H9 (cell line): Measurements from ENCODE around the gene TYRO3. TPM values are rescaled to one million over a fixed set of nuclear protein-coding genes. Genes with fewer than 3 reads are reported as not detected.

Experiments
- DNase-seq: peaks from one replicate; pipeline ENCODE4 v3.0.0-alpha.2; 2017
- H2AFZ ChIP-seq: one replicate; pipeline ENCODE4 v1.6.1; 2013; ENCODE audit warnings: mild to moderate bottlenecking, low read length, control low read depth, moderate library complexity
- H2AK5ac ChIP-seq: 2 replicates; pipeline ENCODE4 v1.6.1; 2013; ENCODE audit warnings: low read length, control low read depth, mixed read lengths; ENCODE audit not compliant: insufficient read length
- H2BK120ac ChIP-seq: one replicate; pipeline ENCODE4 v1.6.1; 2013; ENCODE audit warnings: low read depth, mild to moderate bottlenecking, low read length, control low read depth, inconsistent platforms; ENCODE audit not compliant: poor library complexity, severe bottlenecking
- H2BK12ac ChIP-seq: 2 replicates; pipeline ENCODE4 v1.6.1; 2013; ENCODE audit warnings: low read length, control low read depth, mixed read lengths, low read depth; ENCODE audit not compliant: insufficient read length
- H2BK15ac ChIP-seq: 2 replicates; pipeline ENCODE4 v1.6.1; 2013; ENCODE audit warnings: low read depth, low read length, control low read depth
- H2BK20ac ChIP-seq: one replicate; pipeline ENCODE4 v1.6.1; 2013; ENCODE audit warnings: low read depth, mild to moderate bottlenecking, low read length, control low read depth, inconsistent platforms; ENCODE audit not compliant: poor library complexity, severe bottlenecking
- H2BK5ac ChIP-seq: 2 replicates; pipeline ENCODE4 v1.6.1; 2013; ENCODE audit warnings: low read length, control low read depth, mixed read lengths; ENCODE audit not compliant: insufficient read length
- H3K14ac ChIP-seq: 2 replicates; pipeline ENCODE4 v1.6.1; 2013; ENCODE audit warnings: low read length, control low read depth; ENCODE audit not compliant: insufficient read depth
- H3K18ac ChIP-seq: 2 replicates; pipeline ENCODE4 v1.6.1; 2013; ENCODE audit warnings: low read depth, mild to moderate bottlenecking, mixed read lengths, low read length, control low read depth; ENCODE audit not compliant: insufficient read length
- H3K23ac ChIP-seq: 2 replicates; pipeline ENCODE4 v1.6.1; 2013; ENCODE audit warnings: low read length, control low read depth, mixed read lengths, low read depth; ENCODE audit not compliant: insufficient read length
- H3K23me2 ChIP-seq: 2 replicates; pipeline ENCODE4 v1.6.1; 2013; ENCODE audit warnings: low read depth, mild to moderate bottlenecking, mixed read lengths, low read length, control low read depth; ENCODE audit not compliant: insufficient read length, poor library complexity, severe bottlenecking
- H3K27ac ChIP-seq: 2 replicates; pipeline ENCODE4 v1.5.1; 2013; ENCODE audit warnings: low read length, control low read depth, mixed read lengths, low read depth; ENCODE audit not compliant: insufficient read length
- H3K27me3 ChIP-seq: 2 replicates; pipeline ENCODE4 v1.6.1; 2013; ENCODE audit warnings: low read length, control low read depth, inconsistent platforms; ENCODE audit not compliant: insufficient read depth
- H3K4ac ChIP-seq: 2 replicates; pipeline ENCODE4 v1.6.1; 2013; ENCODE audit warnings: low read depth, mild to moderate bottlenecking, control low read depth, inconsistent platforms, low read length, moderate library complexity
- H3K4me1 ChIP-seq: 2 replicates; pipeline ENCODE4 v1.6.1; 2013; ENCODE audit warnings: low read length, control low read depth, inconsistent platforms; ENCODE audit not compliant: insufficient read depth
- H3K4me2 ChIP-seq: 2 replicates; pipeline ENCODE4 v1.6.1; 2013; ENCODE audit warnings: low read length, control low read depth, mixed read lengths; ENCODE audit not compliant: insufficient read length, insufficient read depth
- H3K56ac ChIP-seq: 2 replicates; pipeline ENCODE4 v1.6.1; 2013; ENCODE audit warnings: low read depth, mild to moderate bottlenecking, mixed read lengths, low read length, control low read depth; ENCODE audit not compliant: insufficient read length
- H3K79me1 ChIP-seq: 2 replicates; pipeline ENCODE4 v1.6.1; 2013; ENCODE audit warnings: low read depth, mild to moderate bottlenecking, moderate library complexity, low read length, control low read depth, inconsistent platforms; ENCODE audit not compliant: insufficient read depth, poor library complexity, severe bottlenecking
- H3K79me2 ChIP-seq: 2 replicates; pipeline ENCODE4 v1.6.1; 2013; ENCODE audit warnings: low read length, control low read depth, inconsistent platforms; ENCODE audit not compliant: insufficient read depth
- H3K9ac ChIP-seq: 2 replicates; pipeline ENCODE4 v1.6.1; 2013; ENCODE audit warnings: low read length, control low read depth, mixed read lengths; ENCODE audit not compliant: insufficient read length; ENCODE audit errors: extremely low read depth
- H3K9me3 ChIP-seq: one replicate; pipeline ENCODE4 v1.6.1; 2013; ENCODE audit warnings: low read depth, low read length, inconsistent platforms; ENCODE audit not compliant: control insufficient read depth
- H3T11ph ChIP-seq: one replicate; pipeline ENCODE4 v1.6.1; 2013; ENCODE audit warnings: mild to moderate bottlenecking, low read length, control low read depth, inconsistent platforms
- H4K20me1 ChIP-seq: one replicate; pipeline ENCODE4 v1.6.1; 2013; ENCODE audit not compliant: control insufficient read depth, insufficient read length, insufficient read depth
- H4K5ac ChIP-seq: 2 replicates; pipeline ENCODE4 v1.6.1; 2013; ENCODE audit warnings: low read depth, mild to moderate bottlenecking, mixed read lengths, low read length, control low read depth; ENCODE audit not compliant: insufficient read length
- H4K8ac ChIP-seq: replicated peaks from 2 replicates; pipeline ENCODE4 v1.6.1; 2013; ENCODE audit warnings: low read length, control low read depth, mixed read lengths, low read depth; ENCODE audit not compliant: insufficient read length
- H4K91ac ChIP-seq: 2 replicates; pipeline ENCODE4 v1.6.1; 2013; ENCODE audit warnings: low read depth, mild to moderate bottlenecking, moderate library complexity, mixed read lengths, low read length, control low read depth; ENCODE audit not compliant: insufficient read length
- H3K27ac Mint-ChIP-seq, 3 experiments: 2 replicates in 2 of 3; 3 replicates in 1 of 3; pipeline ENCODE4 v1.8.0; 2020 to 2021; ENCODE audit warnings: mixed read lengths in 3 of 3, mild to moderate bottlenecking in 1 of 3, moderate library complexity in 1 of 3
- H3K27me3 Mint-ChIP-seq: 2 replicates; pipeline ENCODE4 v1.8.0; 2021; ENCODE audit warnings: low read depth, mild to moderate bottlenecking, moderate library complexity, mixed read lengths
- H3K36me3 Mint-ChIP-seq, 3 experiments: 2 replicates in 2 of 3; 3 replicates in 1 of 3; pipeline ENCODE4 v1.8.0; 2020 to 2021; ENCODE audit warnings: low read depth in 3 of 3, mixed read lengths in 3 of 3; ENCODE audit not compliant: insufficient read depth in 1 of 3
- H3K4me1 Mint-ChIP-seq, 2 experiments: 2 replicates each; pipeline ENCODE4 v1.8.0; 2020; ENCODE audit warnings: mixed read lengths in 2 of 2
- H3K4me3 Mint-ChIP-seq, 2 experiments: 2 replicates in 1 of 2; 3 replicates in 1 of 2; pipeline ENCODE4 v1.8.0; 2020 to 2021; ENCODE audit warnings: mild to moderate bottlenecking in 2 of 2, mixed read lengths in 2 of 2, moderate library complexity in 1 of 2
- H3K9me3 Mint-ChIP-seq, 2 experiments: 2 replicates in 1 of 2; 3 replicates in 1 of 2; pipeline ENCODE4 v1.8.0; 2020; ENCODE audit warnings: mild to moderate bottlenecking in 2 of 2, mixed read lengths in 2 of 2, moderate library complexity in 1 of 2
- CTCF ChIP-seq: fragments of 200-600 bp; sonication (generic); conservative IDR thresholded peaks from 3 replicates; pipeline ENCODE4 v1.8.0; 2021; ENCODE audit warnings: antibody characterized with exemption, mild to moderate bottlenecking
- WGBS: extraction: QIAGEN DNeasy Blood & Tissue Kit; methylation state at CpG from one replicate; pipeline ENCODE4 v1.1.7; 2013; ENCODE audit warnings: missing lambda C conversion rate, low lambda C conversion rate, mixed read lengths; ENCODE audit not compliant: insufficient read length; ENCODE audit errors: extremely low coverage; 5-methylcytosine and 5-hydroxymethylcytosine counted together
- total RNA-seq: library from RNA; stranded (reverse); gene quantifications from 2 replicates; pipeline ENCODE4 v1.2.1, GENCODE V29; 2021

Gene TYRO3
- total RNA-seq, 1 experiment from 2014 or later, result 124 TPM

GRCh38 chr15:41530363-41530956 lies 28.6 kb upstream of the TYRO3 start:
- Histone ChIP-seq H2BK20ac (no peak overlapping the region), H3K9ac (no peak overlapping the region), H3K18ac (no peak overlapping the region), H2BK15ac (no peak overlapping the region), H3K4ac (no peak overlapping the region), H3K79me2 (no peaks in the 10 kb centered on the region), H2AFZ (no peak overlapping the region), H3K23me2 (no peaks in the 10 kb centered on the region), H3K23ac (no peak overlapping the region), H2BK120ac (no peak overlapping the region), H3K4me2 (no peak overlapping the region), H2BK5ac (no peak overlapping the region), H4K8ac (no peak overlapping the region), H3K4me1 (no peaks in the 10 kb centered on the region), H3K27ac (no peak overlapping the region), H3K56ac (no peak overlapping the region), H4K91ac (no peak overlapping the region), H2BK12ac (no peak overlapping the region), H3T11ph (no peak overlapping the region), H3K9me3 (no peaks in the 10 kb centered on the region), H3K14ac (no peak overlapping the region), H4K5ac (no peak overlapping the region), H4K20me1 (no peaks in the 10 kb centered on the region), H2AK5ac (no peak overlapping the region), H3K27me3 (no peaks in the 10 kb centered on the region), H3K79me1 (no peaks in the 10 kb centered on the region)
- Mint-ChIP-seq H3K4me1 (no peaks in the 10 kb centered on the region), H3K36me3 (peaks cover 33 to 86% (median 69%) of the 10 kb centered on the region in 3 experiments; a peak in 6 of 7 replicates), H3K4me3 (no peak overlapping the region), H3K9me3 (no peaks in the 10 kb centered on the region), H3K27me3 (no peaks in the 10 kb centered on the region), H3K27ac (no peak overlapping the region)
- no CpG with 5 or more reads among the region's 6 CpGs for WGBS
- no peak for DNase-seq
- TF ChIP-seq CTCF, result no peak
